HG03108 (cell line): Measurements from ENCODE around the gene VPS54.
A peak's percentile ranks its signal among the peaks of the same experiment; 100 is the strongest.

Source experiments
- ATAC-seq: cut with Tn5 transposase; IDR thresholded peaks from one replicate; pipeline ENCODE4 v1.9.1; 2021; ENCODE audit warnings: moderate library complexity; ENCODE audit not compliant: unreplicated experiment

VPS54 gene

DNA sequence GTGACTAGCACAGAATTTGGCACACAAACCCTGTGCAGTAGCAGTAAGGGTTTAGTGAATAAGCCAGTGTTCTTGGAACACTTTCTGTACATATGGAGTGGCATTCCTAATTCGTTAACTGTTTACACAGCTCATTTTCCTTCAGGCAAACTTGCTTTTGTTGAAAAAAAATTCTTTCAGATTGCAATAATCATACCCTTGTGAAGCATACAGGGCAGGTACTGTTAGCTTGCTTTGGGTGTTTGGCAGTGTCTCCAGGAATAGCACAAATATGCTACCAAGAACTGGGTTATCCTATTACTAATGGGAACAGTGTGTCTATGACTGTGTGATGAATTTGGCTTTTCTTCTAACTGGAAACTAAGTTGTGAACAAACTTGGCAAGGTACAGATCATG is 144.1 kb downstream of the VPS54 start:
- no peak for ATAC-seq

DNA sequence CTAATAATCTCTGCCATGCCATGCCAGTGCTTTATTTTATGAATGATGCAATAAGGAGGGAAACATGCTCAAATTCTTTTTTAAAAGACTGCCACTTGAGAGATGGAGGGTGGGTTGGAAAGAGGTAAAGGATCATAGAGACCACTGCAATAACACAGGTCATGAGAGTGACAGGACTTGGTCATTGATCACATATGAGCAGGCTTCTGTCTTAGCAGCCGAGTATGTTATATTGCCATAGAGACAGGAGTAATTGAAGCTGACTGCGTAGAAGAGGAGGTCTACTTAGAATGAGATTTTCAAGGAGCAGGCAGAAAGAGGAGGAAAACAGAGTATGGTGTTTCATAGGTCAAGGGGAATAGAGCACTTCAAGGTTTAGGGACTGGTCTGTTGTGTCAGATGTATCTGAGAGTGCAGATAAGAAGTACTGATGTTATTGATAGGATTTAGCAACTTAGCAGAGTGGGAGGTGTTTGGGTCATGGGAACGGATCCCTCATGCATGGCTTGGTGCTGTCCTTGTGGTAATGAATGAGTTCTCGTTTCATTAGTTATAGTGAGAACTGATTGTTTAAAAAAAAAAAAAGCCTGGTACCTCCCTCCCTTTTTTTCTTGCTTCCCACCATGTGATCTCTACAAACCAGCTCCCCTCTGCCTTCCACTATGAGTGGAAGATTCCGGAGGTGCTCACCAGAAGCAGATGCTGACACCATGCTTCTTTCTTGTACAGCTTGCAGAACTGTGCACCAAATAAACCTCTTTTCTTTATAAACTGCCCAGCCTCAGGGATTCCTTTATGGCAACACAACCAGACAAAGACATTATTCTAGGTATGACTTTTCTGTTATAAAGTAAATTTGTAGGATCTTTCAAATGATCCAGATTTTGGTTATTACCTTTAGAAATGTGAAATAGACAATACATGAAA is 144.8 kb downstream of the VPS54 start:
- ATAC-seq = no peak

DNA sequence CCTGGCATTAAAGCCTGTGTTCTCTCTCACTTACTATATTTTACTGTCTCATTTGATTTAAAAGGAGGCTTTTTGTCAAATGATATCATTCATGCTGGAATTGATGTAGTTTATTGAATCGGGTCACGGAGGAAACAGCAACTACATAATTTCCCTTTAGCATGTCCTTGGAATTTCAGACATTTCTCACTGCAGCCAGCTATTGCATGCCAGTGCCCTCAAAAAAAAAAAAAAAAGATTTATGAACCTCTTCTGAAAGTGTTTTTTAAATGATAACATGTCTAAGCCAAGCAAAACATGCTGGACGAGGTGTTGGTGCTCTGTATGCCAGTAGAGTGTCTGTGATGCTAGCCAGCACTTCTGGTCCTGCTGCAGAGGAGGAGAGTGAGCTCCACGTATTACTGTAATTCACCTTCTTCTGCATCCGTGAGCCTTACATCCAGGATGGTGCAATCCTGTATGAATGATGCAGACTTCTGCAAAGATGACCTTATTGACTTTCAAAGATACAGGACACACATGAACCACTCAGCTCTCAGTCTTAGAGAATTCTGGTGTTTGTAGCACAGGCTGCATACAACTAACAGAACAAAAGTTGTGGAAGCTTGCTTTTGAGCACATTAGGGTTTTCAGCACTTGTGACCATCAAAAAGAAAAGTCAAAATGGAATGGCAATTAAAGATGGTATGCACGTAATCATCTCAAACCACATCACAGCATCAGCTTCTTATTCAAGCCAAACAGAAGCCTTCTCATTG is 146.5 kb downstream of the VPS54 start:
- ATAC-seq = no peak

DNA sequence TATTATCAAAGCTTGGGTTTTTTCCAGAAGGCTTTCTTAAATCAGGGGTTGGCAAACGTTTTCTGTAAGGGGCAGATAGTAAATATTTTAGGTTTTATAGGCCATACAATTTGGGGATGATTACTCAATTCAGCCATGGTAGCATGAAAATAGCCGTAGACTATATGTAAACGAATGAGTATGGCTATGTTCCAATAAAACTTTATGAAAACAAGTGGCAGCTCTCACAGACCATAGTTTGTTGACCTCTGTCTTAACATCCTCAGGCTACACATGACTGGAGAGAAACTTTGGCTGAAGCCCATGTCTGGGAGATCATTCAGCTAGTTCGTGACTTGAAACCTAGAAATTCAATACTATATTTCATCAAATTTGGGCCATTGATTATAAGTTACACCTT is 147.4 kb downstream of the VPS54 start:
- no peak for ATAC-seq

DNA sequence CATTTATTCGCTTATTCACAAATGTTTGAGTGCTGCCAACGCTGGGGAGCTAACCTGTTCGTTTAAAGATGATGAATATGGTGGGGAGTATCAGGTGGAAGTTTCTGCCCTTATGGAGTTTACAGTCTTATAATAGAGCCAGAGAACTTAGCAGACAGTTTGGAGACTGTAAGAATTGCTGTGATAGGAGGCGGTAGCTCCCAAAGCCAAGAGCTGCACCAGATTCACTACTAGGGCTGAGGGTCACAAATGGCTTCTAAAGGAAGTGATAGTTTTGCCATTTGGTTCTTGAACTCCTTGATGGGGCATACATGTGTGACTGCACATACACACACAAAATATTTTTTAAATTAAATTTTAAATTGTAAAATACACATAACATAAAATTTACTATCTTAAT is 148.5 kb downstream of the VPS54 start:
- no peak for ATAC-seq

DNA sequence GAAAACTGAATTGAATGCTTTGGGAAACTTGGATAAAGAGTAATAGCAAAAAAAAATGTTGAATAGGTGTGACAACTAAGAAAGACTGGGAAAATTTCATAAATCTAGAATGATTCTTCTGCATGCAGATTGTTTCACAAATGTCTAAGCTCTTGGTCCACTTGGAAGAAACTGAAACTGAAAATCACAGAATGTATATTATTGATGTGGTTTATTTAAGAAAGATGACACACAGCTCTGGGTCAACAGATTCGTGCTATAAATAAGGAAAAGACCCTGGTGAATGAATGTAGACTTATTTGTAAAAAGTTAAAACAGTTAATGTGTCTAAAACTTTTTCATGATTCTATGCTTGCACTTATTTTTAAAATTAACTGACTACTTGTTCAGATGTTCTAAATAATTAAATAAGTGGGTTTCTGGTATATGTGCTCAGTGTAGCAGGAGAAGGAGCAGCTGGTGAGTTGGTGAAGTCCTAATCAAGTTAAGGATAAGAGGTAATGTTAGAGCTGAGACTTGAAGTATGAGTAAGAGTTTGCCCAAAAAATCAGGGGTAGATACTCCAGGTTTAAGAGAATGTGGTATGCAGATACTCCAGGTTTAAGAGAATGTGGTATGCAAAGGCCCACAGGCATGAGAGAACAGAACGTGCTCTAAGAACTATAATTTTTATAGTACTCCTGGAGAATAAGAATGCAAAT is 153.1 kb downstream of the VPS54 start:
- no peak for ATAC-seq

DNA sequence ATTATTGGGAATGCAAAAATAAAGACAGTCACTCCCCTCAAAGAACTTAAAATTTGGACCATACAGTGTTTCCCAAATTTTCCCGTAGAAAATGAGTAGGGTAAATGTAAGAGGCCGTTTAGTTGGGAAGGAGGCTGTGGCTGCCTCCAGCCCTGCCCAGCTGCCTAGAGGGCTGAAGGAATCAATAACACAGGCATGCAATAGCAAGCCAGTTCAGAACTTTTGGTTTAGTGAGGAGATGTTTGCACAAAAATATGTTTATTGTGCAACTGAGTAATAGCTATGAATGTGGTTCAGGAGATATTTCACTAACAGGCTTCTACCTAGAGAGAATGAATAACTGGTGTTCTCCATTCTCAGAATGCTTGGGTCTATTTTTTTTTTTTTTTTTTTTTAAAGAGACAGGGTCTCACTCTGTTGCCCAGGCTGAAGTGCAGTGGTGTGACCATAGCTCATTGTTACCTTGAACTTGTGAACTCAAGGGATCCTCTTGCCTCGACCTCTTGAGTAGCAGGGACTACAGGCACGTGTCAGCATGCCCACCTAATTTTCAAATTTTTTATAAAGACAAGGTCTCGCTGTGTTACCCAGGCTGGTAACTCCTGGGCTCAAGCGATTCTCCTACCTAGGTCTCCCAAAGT is 153.9 kb downstream of the VPS54 start:
- ATAC-seq = no peak

DNA sequence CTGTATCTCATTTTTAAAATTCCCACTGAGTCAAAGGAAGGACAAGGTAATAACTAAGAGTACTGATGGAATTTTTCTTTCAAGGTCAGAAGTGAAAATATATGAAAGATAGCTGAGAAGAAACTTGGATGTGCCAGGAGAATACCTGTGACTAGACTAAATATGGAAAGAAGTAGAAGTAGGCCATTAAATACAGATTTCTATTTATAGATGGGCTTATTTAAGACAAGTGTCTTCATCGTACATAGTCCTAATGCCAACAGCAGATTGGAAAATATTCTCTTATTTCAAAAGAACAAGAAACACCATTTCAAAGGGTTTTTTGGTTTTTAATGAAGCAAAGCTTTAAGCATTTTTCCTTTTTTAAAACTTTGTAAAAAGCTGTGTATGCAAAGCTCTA is 155.5 kb downstream of the VPS54 start:
- no peak for ATAC-seq

DNA sequence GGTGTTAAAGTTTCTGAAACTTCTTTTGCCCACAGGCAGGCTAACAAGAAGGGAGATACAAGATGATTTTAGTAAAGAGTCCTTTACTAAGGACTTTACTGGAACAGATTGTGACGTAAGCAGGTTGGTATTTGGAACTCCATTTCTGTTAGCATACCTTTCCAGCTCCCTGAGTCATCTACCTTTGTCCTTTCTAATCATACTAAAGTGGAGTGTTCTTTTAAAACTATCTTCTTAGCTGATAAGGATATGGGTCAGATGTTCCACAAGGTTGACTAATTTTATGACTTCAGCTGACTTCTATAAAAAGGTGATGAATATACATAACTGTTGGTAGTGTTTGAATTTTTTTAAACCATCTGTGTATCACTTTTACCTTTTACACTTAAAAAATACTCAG is 156.4 kb downstream of the VPS54 start:
- ATAC-seq = no peak

DNA sequence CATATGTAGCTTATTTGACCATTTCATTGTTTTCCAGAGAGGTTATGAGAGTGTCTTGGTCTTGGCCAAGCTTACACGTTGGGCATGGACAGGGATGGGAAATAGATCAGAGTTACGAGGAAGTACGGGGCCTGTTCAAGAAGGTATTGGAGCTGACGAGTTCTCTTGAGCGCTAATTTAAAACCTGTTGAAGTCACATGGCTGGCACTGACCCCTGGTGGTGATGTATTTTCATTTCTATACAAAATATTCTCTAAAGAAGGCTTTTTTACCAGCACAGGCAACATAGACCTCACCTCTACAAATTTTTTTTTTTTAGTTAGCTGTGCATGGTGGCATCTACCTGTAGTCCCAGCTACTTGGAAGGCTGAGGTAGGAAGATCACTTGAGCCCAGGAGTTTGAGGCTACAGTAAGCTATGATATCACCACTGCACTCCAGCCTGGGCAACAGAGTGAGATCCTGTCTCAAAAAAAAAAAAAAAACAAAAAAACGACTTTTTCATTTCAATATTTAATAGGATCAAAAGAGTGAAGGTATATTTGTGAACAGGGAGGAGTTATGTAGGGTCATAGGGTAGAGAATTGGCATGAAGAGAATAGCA is 157.9 kb downstream of the VPS54 start:
- peak; percentile 50 for ATAC-seq

DNA sequence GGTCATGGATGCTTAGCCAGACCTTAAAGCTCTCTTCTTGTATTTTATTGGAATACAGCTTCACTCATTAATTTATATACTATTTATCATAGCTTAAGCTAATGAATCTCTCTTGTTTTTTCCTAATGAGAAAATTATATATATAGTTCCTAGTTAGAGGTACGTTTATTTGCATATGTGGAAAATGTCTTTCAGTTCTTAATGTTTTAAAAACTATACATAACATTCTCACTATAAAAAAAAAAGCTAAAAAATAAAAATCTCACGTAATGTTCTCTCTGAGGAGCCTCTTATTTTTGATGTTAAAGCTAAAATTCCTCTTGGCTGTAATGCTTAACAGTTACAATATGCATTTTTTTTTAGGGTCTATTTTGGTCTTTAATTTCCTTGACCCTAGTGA is 160.9 kb downstream of the VPS54 start:
- no peak for ATAC-seq

DNA sequence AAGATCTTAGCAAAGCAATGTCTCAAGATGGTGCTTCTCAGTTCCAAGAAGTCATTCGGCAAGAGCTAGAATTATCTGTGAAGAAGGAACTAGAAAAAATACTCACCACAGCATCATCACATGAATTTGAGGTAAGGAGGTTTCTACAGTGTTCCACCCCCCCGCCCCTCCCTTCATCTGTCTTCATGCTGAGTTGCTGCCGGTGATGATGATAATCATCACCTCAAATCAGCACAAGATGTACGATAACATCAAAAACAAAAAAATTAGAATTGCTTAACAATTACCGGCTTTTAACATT is 163.0 kb downstream of the VPS54 start:
- no peak for ATAC-seq

DNA sequence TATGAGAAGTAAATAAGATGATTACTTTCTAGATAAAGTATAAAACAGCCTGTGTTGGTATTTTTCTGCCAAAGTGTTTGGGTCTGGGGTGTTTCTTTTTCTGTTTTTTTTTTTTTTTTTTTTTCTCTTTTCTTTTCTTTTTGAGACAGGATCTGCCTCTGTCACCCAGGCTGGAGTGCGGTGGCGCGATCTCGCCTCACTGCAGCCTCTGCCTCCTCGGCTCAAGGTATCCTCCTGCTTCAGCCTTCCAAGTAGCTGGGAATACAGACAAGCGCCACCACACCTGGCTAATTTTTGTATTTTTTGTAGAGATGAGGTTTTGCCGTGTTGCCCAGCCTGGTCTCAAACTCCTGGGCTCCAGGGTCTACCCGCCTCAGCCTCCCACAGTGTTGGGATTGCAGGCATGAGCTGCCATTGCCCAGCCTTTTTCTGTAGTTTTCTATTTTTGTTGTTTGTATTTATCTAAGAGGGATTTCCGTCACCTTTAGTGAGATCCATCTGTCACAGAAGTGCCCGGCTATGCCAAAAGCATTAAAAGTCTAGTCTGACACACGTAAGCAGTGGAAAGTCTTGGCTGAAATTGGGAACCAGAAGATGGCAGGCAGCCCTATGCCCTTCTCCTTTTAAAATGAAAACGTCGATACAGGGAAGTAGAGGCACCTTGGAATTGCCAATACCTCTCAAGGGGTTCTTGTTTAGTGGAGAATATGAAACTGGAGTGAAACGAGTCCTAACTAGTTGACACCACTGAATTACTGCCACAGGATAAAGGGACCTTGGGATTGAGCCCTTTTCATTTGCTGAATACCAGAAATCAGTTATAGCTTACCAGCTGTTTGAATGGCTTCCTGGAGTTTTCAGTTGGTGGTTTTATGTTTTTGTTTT is 163.6 kb downstream of the VPS54 start:
- no peak for ATAC-seq

DNA sequence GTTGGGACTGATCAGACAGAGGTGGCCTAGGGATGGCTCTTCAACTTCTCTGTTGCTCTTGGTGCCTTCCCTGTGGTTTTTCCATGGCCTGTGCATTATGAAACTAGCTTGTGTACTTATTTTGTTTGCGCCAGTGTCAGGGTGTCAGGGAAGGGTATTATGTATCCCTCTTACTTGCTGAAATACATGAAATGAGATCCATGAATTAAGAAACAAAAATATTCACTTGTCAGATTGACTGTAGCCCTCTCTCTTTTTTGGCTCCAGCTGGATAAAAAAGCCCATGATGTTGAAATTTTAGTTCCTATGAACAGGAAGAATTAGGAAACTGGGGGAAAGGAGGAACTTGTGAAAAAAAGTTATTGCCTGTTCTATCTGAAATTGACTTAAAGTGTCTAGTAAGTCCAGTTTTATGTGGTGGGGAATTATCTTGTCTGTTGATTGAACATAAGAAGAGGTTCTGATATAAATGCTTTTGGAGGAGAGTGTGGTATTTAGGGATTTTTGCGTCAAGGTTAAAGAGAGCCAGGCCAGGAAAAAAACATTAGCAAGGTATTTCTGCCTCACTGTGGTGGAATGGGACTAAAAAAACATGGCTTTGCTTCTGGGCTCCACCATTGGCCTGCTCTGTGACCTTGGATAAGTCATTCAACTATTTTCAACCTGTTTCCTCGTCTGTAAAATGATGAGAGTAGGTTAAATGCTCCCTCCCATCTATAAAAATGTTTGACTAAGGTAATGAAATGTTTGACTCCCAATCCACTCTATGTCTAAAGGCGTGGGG is 165.5 kb downstream of the VPS54 start:
- no peak for ATAC-seq

DNA sequence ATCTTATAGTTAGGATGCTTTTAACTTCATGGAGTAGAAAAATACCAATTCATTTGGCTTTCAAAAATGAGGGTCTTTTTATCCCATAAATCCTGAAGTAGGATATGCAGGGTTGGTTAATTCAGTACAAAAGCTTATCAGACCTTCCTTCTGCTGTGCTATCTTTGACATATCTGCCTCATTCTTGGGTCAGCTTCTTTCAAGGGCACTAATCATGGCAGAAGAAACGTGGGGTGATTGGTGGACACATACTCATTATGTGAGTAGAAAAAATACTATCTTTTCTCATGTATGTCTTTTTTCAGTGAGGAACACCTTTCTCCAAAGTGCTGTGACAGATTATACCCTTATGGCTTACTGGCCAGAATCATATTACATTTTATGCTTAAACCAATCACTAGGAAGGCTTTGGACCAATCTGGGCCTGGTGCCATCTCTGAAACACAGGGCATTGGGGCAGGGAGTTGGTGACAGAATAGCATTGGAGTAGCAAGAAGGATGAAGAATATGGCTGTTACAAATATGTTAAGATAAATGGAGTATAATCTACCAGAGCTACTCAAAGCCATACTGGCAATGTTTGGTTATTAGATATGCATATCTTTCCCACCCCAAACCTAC is 167.4 kb downstream of the VPS54 start:
- ATAC-seq = no peak

DNA sequence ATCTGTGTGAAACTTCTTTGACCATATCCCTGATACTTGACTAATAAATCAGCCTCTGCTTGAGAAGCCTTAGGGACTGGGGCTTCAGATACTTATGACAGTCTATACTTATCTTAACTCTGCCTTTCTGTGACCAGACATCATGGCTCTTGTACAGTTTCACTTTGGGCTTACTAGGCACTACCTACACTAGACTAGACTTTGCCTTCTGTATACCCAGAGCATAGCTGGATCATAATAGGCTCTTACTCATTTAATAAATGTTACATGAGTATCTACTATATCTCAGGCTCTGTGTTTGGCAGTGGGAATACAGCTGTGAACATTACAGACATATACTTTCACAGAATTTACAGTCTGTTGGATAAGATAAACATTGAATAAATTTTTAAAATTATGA is 168.6 kb downstream of the VPS54 start:
- ATAC-seq = no peak

DNA sequence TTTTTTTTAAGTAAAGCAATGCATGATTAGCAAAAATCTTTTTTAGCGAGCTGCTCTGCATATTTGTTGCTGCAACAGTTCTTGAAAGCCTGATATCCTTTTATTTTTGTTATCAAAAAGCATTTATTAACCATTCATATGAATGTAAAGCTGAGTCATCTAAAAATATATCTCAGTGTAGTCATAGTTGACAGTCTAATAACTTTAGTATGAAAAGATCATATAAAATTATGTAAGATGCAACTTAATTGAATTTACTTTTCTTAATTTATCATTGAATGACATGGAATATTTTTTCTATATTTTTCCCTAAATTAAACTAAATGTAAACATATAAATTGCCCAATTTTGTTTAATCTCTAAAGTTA is 169.0 kb downstream of the VPS54 start:
- ATAC-seq = no peak

DNA sequence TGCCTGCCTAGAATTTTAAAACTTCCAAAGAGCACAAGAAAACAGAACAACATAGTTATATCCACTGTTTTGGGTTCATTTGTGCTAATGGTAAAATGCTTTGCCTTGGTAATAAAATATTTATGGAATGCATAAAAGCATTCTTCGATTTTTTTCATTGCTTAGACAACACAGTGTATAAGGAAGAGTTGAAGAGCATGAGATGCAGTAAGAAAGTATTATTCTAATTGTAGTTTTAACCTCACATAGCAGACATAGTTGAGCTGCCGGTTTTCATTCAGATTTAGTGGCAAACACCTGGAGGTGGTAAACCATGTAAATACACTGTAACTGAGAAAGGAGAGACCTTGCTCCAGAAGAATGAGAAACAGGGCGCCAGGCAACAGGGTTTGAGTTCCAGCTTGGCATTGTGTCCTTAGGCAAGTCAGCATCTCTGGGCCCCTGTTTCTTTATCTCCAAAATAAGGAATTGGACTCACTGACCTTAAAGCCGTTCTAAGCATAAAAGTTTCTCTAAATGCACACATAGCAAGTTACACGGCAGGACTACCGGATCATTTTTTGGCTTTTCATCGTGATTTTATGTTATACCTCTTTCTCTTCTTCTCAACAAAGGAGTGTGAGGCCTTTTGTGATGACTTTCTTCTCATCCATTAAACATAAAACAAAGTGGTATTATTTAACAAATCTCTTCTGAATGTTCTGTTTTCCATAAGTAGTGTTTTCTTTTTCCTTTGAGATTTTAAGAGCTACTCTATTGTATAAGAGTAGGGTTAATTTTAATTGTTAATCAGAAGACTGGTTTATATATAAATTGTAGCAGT is 169.6 kb downstream of the VPS54 start:
- no peak for ATAC-seq
